GM12864 (cell line): Measurements from ENCODE around the gene PNPO.

ENCODE experiments used
- DNase-seq: peaks from one replicate; pipeline ENCODE4 v3.0.0-alpha.2; 2011; ENCODE audit warnings: low read depth
- H3K4me3 ChIP-seq: 2 replicates; pipeline ENCODE4 v1.5.1; 2011; ENCODE audit warnings: mild to moderate bottlenecking, low read depth, low read length, control low read depth
- TF ChIP-seq, protein P1 (sequence below): IDR thresholded peaks from 2 replicates; pipeline ENCODE4 v1.5.1; 2011; ENCODE audit warnings: low read depth, mild to moderate bottlenecking, moderate library complexity, low read length, control low read depth, inconsistent platforms; ENCODE audit errors: missing control alignments

Gene PNPO

GRCh38 chr17:47975823-47976205 lies 34.4 kb downstream of the PNPO start:
- TF ChIP-seq, protein P1, sequence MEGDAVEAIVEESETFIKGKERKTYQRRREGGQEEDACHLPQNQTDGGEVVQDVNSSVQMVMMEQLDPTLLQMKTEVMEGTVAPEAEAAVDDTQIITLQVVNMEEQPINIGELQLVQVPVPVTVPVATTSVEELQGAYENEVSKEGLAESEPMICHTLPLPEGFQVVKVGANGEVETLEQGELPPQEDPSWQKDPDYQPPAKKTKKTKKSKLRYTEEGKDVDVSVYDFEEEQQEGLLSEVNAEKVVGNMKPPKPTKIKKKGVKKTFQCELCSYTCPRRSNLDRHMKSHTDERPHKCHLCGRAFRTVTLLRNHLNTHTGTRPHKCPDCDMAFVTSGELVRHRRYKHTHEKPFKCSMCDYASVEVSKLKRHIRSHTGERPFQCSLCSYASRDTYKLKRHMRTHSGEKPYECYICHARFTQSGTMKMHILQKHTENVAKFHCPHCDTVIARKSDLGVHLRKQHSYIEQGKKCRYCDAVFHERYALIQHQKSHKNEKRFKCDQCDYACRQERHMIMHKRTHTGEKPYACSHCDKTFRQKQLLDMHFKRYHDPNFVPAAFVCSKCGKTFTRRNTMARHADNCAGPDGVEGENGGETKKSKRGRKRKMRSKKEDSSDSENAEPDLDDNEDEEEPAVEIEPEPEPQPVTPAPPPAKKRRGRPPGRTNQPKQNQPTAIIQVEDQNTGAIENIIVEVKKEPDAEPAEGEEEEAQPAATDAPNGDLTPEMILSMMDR = no peak
- no peak overlapping the region for H3K4me3 ChIP-seq
- DNase-seq = no peak

GRCh38 chr17:47978324-47978723 lies 37.0 kb downstream of the PNPO start:
- TF ChIP-seq, protein P1 = peak; percentile 87
- DNase-seq = no peak
- no peak overlapping the region for H3K4me3 ChIP-seq

DNA sequence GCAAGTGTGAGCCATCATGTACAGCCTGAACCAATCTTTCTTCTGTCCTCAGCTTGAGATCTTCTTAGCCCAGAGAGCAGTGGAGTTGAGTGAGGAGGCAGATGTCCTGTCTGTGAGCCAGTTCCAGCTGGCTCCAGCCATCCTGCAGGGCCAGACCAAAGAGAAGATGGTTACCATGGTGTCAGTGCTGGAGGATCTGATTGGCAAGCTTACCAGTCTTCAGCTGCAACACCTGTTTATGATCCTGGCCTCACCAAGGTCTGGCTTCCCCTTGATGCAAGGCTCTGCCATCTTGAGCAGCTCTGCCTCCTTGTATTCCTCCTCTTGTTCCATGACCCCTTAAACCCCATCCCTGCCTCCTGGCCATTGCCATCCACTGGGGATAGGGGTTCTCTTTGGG lies 39.2 kb downstream of the PNPO start:
- TF ChIP-seq, protein P1 = no peak
- H3K4me3 ChIP-seq = no peak overlapping the region
- DNase-seq = no peak

- H3K4me3 ChIP-seq = no peak overlapping the region
- no peak for DNase-seq
- TF ChIP-seq, protein P1 = no peak
Observed at GRCh38 chr17:47981462-47981861, 40.1 kb downstream of the PNPO start.

GRCh38 chr17:47982091-47982617 lies 40.8 kb downstream of the PNPO start:
- DNase-seq = no peak
- TF ChIP-seq, protein P1 = no peak
- H3K4me3 ChIP-seq = no peak overlapping the region

GRCh38 chr17:47982645-47983390 lies 41.4 kb downstream of the PNPO start:
- DNase-seq = no peak
- TF ChIP-seq, protein P1 = no peak
- H3K4me3 ChIP-seq = no peak overlapping the region
